ENCODE measurements around the gene CHD3.
A peak's percentile ranks its signal among the peaks of the same experiment; 100 is the strongest.

- TF ChIP-seq CTCF (IDR thresholded peaks at IDR 0.05): peak; percentile 25 to 90 (median 73)
- no peak for TF ChIP-seq POLR2A (IDR thresholded peaks at IDR 0.05)
These were observed 9.2 kb downstream of the CHD3 start for GRCh38 chr17:7897773-7898172.
